ENCODE measurements around the gene MAST4.

MAST4 gene

GRCh38 chr5:66876266-66876807, 280.1 kb downstream of the MAST4 start:
- DNase-seq (ENCODE audit: low read depth), result no peak

GRCh38 chr5:66877843-66878242, 281.6 kb downstream of the MAST4 start:
- no peak for DNase-seq (ENCODE audit: low read depth)

- DNase-seq (ENCODE audit: low read depth), result no peak
Observed at GRCh38 chr5:66880401-66880800, 284.2 kb downstream of the MAST4 start.

GRCh38 chr5:66881480-66882161, 285.4 kb downstream of the MAST4 start:
- no peak for DNase-seq (ENCODE audit: low read depth)

- DNase-seq (ENCODE audit: low read depth), result no peak
Observed at GRCh38 chr5:66882606-66883227, 286.5 kb downstream of the MAST4 start.

- no peak for DNase-seq (ENCODE audit: low read depth)
Observed at GRCh38 chr5:66884564-66885243, 288.5 kb downstream of the MAST4 start.

GRCh38 chr5:66886941-66887340, 290.7 kb downstream of the MAST4 start:
- DNase-seq (ENCODE audit: low read depth), result no peak

- no peak for DNase-seq (ENCODE audit: low read depth)
Observed at GRCh38 chr5:66888613-66889012, 292.4 kb downstream of the MAST4 start.

- no peak for DNase-seq (ENCODE audit: low read depth)
Observed at GRCh38 chr5:66889056-66889455, 292.9 kb downstream of the MAST4 start.

GRCh38 chr5:66889524-66889923, 293.3 kb downstream of the MAST4 start:
- no peak for DNase-seq (ENCODE audit: low read depth)

GRCh38 chr5:66891184-66891925, 295.2 kb downstream of the MAST4 start:
- no peak for DNase-seq (ENCODE audit: low read depth)

- no peak for DNase-seq (ENCODE audit: low read depth)
Observed at GRCh38 chr5:66892716-66893115, 296.5 kb downstream of the MAST4 start.

- DNase-seq (ENCODE audit: low read depth), result no peak
Observed at GRCh38 chr5:66894480-66895240, 298.5 kb downstream of the MAST4 start.

GRCh38 chr5:66896171-66896570, 300.0 kb downstream of the MAST4 start:
- no peak for DNase-seq (ENCODE audit: low read depth)

GRCh38 chr5:66897356-66897755, 301.2 kb downstream of the MAST4 start:
- no peak for DNase-seq (ENCODE audit: low read depth)

GRCh38 chr5:66898241-66898995, 302.2 kb downstream of the MAST4 start:
- no peak for DNase-seq (ENCODE audit: low read depth)

GRCh38 chr5:66903218-66903617, 307.0 kb downstream of the MAST4 start:
- DNase-seq (ENCODE audit: low read depth), result no peak

GRCh38 chr5:66903709-66904108, 307.5 kb downstream of the MAST4 start:
- no peak for DNase-seq (ENCODE audit: low read depth)

- no peak for DNase-seq (ENCODE audit: low read depth)
Observed at GRCh38 chr5:66904189-66904588, 308.0 kb downstream of the MAST4 start.

GRCh38 chr5:66906021-66906420, 309.8 kb downstream of the MAST4 start:
- no peak for DNase-seq (ENCODE audit: low read depth)

- DNase-seq (ENCODE audit: low read depth), result no peak
Observed at GRCh38 chr5:66908230-66908629, 312.0 kb downstream of the MAST4 start.
